Tibial nerve (tissue), 4 donors: ENCODE data around the gene GINS1.

Experiments used
- CTCF ChIP-seq, 5 experiments: fragments of 200-600 bp in 3 of 5; fragments of 450-650 bp in 2 of 5; sonication (generic) in 3 of 5; IDR thresholded peaks; one replicate each; pipeline ENCODE4 v1.5.1; 2016 to 2019; ENCODE audit warnings: antibody characterized with exemption in 5 of 5, mild to moderate bottlenecking in 3 of 5, moderate library complexity in 2 of 5
- EP300 ChIP-seq, 2 donors: sonication (generic); formaldehyde crosslinking; IDR thresholded peaks; one replicate each; pipeline ENCODE4 v1.6.1; 2017; ENCODE audit warnings: antibody characterized with exemption in 2 of 2, mild to moderate bottlenecking in 1 of 2
- POLR2A ChIP-seq, 2 donors: fragments of 450-650 bp; IDR thresholded peaks; one replicate each; pipeline ENCODE4 v1.6.1; 2017; ENCODE audit warnings: antibody characterized with exemption in 2 of 2, mild to moderate bottlenecking in 2 of 2, moderate library complexity in 2 of 2

DNA sequence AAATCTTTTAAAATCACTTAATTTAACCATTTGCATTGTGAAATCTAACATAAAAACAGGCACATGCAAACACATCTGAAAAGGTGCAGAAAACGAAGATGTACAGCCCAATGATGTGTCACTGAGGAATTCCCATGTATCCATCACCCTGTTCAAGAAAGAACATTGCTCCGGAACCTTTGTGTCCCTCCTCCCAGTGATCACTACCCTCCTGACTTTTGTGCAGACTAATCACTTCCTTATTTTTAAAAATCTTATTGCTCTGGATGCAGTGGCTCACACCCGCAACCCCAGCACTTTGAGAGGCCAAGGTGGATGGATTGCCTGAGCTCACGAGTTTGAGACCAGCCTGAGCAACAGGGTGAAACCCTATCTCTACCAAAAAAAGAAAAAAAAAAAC is 14.6 kb downstream of the GINS1 start:
- TF ChIP-seq CTCF (IDR thresholded peaks at IDR 0.05) = no peak
- TF ChIP-seq POLR2A (IDR thresholded peaks at IDR 0.05) = no peak
- no peak for TF ChIP-seq EP300 (IDR thresholded peaks at IDR 0.05)
